ENCODE data around the gene SCLY. TPM values are rescaled to one million over a fixed set of nuclear protein-coding genes. Genes with fewer than 3 reads are reported as not detected.

Gene SCLY
- total and polyA plus RNA-seq, 2 of the 8 experiments (the other 6 are each of a cell fraction or from before 2014, with no cell fraction given): 79.0 to 79.5 TPM

DNA sequence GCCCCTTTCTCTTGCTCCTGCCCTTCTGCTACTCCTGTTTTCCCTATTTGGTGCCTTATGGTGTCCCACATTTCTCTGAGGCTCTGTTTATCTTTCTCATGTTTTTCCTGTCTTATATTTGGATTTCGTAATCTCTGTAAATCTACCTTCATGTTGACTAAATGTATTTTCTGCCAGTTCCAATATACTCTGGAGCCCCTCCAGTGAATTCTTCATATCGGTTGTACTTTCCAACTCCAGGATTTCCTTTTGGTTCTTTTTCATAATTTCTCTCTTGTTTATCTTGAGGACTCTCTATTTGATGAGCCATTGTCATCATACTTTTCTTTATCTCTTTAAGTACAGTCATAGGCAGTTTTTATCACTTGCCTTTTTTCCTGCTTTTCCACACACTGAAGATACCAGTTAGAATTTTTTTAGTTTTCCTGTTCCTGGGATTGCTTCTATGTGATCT lies 19.1 kb downstream of the SCLY start (continued):
- TF ChIP-seq CHD7 (IDR thresholded peaks at IDR 0.05; ENCODE audit: insufficient replicate concordance, low read length): no peak
- no peak for TF ChIP-seq BACH1 (IDR thresholded peaks at IDR 0.05; ENCODE audit: low read length)
- no peak for TF ChIP-seq EZH2 (IDR thresholded peaks at IDR 0.05; ENCODE audit: low read depth, low read length, severe bottlenecking)
- TF ChIP-seq RAD21 (IDR thresholded peaks at IDR 0.05 in 1 of 2, conservative IDR thresholded peaks at IDR 0.05 in 1 of 2; ENCODE audit: low read depth in 2 of 2, low read length in 2 of 2): no peak
- TF ChIP-seq SP2 (IDR thresholded peaks at IDR 0.05; ENCODE audit: low read length): no peak
- no peak for TF ChIP-seq KDM1A (IDR thresholded peaks at IDR 0.05; ENCODE audit: borderline replicate concordance, low read length)
- no peak for TF ChIP-seq EP300 (IDR thresholded peaks at IDR 0.05; ENCODE audit: borderline replicate concordance in 1 of 2, low read depth in 2 of 2, low read length in 2 of 2)
- no peak for TF ChIP-seq SIRT6 (IDR thresholded peaks at IDR 0.05; ENCODE audit: low read length)
- no peak for TF ChIP-seq KDM5A (IDR thresholded peaks at IDR 0.05; ENCODE audit: low read length)
